Dermis microvascular lymphatic vessel endothelial cell (primary cell): ENCODE data around the gene PDE8A. TPM values are rescaled to one million over a fixed set of nuclear protein-coding genes. Genes with fewer than 3 reads are reported as not detected.
"Not testable (repeated sequence)": the region's sequence is repeated elsewhere in the genome, so short reads cannot be mapped to it uniquely, and the experiment has no call there.

Source experiments
- DNase-seq, 2 donors: peaks; one replicate each; pipeline versions ENCODE4 v3.0.0 to v3.0.0-alpha.2; 2010; ENCODE audit warnings: low read depth in 2 of 2
- total RNA-seq: library from RNA; depleted of rRNA; stranded (reverse); fragments of >200 nt; gene quantifications from 2 replicates; pipeline ENCODE4 v1.2.1, GENCODE V29; 2014

Gene PDE8A
- total RNA-seq, 1 donor from 2014 or later = 50.2 TPM

GRCh38 chr15:85008474-85009260, 27.0 kb downstream of the PDE8A start:
- no peak for DNase-seq

DNA sequence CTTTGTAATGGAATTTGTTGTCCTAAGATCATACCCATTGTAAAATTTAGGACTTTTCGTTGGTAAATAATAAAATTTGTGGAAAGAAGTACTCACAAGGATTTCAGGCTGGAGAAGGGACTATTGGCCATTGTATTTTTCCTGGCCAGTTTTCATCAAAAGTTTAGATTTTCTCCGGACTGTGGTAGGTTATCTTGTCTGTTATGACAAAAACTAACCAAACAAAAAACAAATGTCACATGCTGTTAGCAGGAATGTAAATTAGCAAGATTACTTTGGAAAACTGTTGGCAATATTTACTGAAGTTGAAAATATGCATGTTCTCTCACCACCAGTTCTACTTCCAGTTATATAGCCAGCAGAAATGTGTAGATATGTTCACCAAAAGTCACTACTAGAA, 27.8 kb downstream of the PDE8A start:
- DNase-seq = no peak

- no peak for DNase-seq
Observed at GRCh38 chr15:85010071-85010385, 28.4 kb downstream of the PDE8A start.

DNA sequence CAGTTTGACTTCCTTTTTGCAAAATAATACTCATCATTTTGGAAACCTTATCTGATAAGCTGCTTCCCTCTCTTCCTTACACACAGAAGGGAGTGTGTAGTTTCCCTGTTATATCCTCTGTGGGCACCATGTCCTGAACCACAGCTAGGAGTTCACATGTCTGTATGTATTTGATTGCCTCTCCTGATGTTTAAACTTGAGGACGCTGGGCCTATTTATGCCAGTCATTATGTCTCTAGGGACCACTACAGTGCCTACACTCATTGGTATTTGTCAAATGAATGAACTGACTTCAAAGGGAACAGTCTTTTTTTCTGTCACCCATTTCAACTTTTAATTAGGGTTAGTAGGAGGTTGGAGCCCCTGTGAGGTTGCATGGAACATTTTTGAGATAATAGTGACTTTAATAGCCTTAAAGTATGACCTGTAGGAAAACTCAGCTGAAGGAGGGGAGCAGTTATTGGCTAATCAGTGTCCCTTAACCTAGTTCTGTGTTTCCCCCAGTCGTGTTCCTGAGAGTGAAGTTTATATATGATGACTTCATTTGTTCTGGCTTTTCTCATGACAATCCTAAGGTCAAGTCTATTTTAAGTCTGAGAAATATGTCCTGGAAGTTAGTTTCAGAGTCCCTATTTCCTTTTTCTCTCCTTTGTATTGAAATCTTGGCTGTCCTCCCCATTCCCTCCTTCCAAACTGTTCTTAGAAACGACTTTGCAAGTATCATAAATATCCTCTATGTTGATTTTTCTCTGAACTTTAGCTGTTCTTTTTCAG, 28.9 kb downstream of the PDE8A start:
- DNase-seq = peak in 1 of 2 donors; percentile 62

DNA sequence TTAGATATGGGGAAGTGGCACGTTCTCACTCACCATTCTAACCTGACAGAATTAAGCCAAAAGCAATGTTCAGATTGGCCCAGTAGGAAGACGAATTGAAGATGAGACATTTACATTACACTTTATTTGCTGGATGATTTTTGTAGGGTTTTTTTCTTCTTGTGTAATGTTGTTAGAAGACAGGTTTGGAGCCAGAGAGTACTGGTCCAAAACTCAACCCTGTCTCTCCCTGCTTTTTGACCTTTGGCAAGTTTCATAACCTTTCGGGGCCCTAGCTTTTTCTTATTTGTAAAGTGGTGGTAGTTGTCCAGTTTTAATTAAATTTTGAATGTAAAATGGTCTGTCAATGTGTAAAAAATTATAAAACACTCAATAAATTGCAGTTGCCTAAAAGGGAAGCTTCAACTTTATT, 29.5 kb downstream of the PDE8A start:
- no peak for DNase-seq

DNA sequence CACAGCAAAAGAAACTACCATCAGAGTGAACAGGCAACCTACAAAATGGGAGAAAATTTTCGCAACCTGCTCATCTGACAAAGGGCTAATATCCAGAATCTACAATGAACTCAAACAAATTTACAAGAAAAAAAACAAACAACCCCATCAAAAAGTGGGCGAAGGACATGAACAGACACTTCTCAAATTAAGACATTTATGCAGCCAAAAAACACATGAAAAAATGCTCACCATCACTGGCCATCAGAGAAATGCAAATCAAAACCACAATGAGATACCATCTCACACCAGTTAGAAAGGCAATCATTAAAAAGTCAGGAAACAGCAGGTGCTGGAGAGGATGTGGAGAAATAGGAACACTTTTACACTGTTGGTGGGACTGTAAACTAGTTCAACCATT, 30.1 kb downstream of the PDE8A start:
- not testable (repeated sequence) for DNase-seq

GRCh38 chr15:85013785-85014184, 32.1 kb downstream of the PDE8A start:
- DNase-seq = no peak

- no peak for DNase-seq
Observed at GRCh38 chr15:85014932-85015331, 33.3 kb downstream of the PDE8A start.

- no peak for DNase-seq
Observed at GRCh38 chr15:85016275-85016674, 34.6 kb downstream of the PDE8A start.

- DNase-seq = no peak
Observed at GRCh38 chr15:85019815-85020590, 38.3 kb downstream of the PDE8A start.

DNA sequence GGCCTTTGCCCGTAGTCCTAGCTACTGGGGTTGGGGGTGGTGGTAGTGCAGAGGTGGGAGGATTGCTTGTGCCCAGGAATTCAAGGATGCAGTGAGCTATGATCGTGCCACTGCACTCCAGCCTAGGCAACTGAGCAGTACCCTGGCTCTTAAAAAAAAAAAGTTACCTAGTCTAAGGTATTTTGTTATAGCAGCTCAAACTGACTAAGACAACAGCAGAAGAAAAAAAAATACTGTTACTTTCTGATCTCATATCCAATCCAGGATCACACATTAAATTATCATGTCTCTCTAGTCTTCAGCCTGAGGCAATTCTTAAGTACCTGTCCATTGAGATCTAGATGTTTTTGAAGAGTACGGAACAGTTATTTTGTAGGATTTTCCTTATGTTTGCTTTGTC, 39.8 kb downstream of the PDE8A start:
- DNase-seq = no peak

DNA sequence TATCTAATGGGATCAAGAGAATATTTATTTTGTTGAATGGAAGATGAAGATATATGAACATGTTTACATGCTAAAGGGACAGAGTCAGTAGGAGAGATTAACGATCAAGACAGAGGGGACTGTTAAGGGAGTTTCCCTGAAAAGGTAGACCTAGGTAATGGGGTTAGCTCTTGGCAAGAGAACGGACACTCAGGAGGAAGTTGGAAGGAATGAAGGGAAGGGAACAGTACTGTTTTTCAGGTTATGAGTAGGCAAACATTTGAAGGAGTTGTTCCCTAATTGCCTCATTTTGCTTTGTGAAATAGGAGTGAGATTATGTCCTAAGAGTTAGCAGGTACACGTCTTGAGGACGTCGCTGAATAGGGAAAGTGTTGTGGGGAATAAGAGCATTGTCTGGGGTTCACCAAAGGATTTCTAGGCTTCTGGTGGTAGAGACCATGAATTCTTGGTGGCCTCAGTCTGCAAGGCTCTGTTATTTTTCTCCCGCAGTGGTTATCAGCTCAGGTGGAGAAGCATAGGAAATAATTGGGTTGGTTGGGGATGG, 41.3 kb downstream of the PDE8A start:
- no peak for DNase-seq

DNA sequence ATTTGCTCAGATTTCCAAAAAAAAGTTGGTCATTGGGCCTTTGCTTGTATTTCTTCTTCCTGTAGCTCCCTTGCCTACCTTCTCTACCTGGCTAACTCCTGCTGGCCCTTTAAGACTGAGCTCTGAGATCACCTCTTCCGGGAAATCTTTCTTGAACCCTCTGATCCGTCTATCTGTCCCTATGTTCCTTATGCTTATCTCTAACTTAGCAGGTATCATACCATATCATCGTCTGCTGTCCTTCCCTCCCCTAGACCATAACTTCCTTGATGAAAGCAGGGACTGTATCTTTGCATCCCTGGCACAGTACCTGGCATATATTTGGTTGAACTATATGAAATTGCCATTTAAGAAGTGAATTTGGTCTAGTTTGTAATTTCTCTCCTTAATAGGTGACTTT, 42.3 kb downstream of the PDE8A start:
- DNase-seq = no peak

GRCh38 chr15:85024509-85025336, 43.1 kb downstream of the PDE8A start:
- peak in 1 of 2 donors; percentile 62 for DNase-seq

DNA sequence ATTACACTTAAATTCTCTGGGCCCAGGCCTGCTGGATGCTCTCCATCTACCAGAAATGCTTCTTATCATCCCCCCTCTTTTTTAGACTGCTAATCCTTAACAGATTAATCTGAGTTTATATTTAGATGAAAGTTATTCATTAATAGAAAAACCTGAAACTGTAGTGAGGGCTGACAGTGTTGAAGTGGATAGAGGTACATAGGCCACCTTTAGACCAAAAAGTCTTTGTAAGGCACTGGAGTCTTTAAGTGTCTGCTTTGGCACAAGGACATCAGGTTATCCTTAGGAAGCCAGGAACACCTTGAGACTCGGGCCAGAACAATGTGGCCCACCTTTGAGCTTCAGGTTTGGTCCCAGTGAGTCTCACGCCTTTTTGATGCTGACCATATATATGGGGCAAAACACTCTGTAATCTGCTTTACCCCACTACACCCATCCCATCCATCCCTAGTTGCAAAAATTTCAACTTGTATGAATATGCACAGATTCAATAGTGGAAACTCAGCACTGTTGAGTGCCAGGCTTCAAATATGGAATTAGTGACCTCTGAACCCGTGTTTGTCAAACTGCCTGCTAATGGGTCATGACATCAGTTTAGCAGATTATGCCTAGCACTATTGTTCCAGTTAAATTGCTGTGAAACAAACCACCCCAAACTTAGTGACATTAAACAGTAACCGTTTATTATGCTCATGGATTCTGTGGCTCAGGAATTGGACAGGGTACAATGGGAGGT, 44.0 kb downstream of the PDE8A start:
- DNase-seq = no peak

GRCh38 chr15:85026304-85027032, 44.8 kb downstream of the PDE8A start:
- no peak for DNase-seq

DNA sequence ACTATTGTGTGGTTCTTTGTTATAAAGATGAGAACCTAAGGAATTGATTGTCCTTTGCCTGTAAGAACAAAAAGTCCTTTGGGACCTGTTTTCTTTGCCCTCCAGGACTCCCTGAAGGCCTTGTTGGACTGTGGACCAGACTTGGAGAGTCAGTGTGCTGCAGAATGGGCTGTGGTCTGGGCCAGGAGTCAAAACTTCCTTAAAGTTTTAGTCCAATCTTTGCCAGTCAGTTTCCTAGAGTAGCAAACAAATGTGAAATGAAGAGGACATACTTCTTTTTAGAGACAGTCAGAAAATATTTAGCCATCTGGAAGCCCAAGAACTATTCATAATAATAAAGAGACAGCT, 45.4 kb downstream of the PDE8A start:
- no peak for DNase-seq

DNA sequence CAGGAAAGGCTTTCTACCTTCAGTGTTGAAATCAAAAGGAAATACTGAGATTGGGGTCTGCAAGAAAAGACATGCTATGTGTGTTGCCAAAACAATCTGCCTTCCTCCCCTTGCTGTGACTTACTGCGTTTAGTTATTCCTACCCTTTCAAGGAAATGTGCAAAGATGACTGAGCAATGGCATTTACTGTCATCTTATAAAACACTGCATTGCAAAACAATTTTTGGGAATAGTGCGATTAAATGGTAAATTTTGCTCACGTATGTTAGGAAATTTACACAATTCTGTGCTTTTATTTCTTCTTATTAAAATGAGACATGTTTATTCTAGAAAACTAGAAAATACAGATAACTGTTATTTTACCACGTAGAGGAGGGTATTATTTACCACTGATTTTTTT, 45.8 kb downstream of the PDE8A start:
- no peak for DNase-seq

DNA sequence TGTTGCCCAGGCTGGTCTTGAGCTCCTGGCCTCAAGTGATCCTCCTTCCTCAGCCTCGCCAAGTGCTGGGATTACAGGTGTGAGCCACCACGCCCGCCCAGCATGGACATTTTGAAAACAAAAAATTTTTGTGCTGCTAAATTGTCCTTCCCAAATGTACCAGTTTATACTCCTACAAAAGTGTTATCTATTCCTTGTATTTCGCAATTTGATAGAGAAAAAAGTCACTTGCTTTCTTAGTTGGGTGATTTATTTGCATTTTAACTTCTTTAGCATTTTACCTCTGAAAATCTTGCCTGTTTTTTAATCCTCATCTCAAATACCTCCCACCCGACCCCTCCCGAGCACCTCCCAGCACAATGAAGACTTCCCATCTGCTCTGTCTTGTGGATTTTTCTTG, 46.8 kb downstream of the PDE8A start:
- DNase-seq = no peak

- peak in 1 of 2 donors; percentile 42 for DNase-seq
Observed at GRCh38 chr15:85029221-85029620, 47.6 kb downstream of the PDE8A start.
